Mucosa of rectum (tissue), 2 donors: ENCODE measurements around the gene HIC2.
"Not testable (repeated sequence)": the region's sequence is repeated elsewhere in the genome, so short reads cannot be mapped to it uniquely, and the experiment has no call there.

Experiments
- H3K27ac ChIP-seq, 2 donors: one replicate each; pipeline ENCODE4 v1.7.0; 2013; ENCODE audit warnings: inconsistent platforms in 2 of 2, low read depth in 2 of 2, low read length in 2 of 2
- H3K27me3 ChIP-seq, 2 donors: one replicate each; pipeline ENCODE4 v1.7.0; 2013; ENCODE audit warnings: low read length in 2 of 2; ENCODE audit not compliant: control insufficient read depth in 2 of 2, insufficient read depth in 2 of 2
- H3K36me3 ChIP-seq, 2 donors: one replicate each; pipeline ENCODE4 v1.7.0; 2013; ENCODE audit warnings: low read length in 2 of 2; ENCODE audit not compliant: control insufficient read depth in 2 of 2, insufficient read depth in 2 of 2
- H3K4me1 ChIP-seq, 2 donors: one replicate each; pipeline ENCODE4 v1.7.0; 2013; ENCODE audit warnings: low read length in 2 of 2, mild to moderate bottlenecking in 1 of 2; ENCODE audit not compliant: control insufficient read depth in 2 of 2, insufficient read depth in 2 of 2
- H3K4me3 ChIP-seq, 2 donors: one replicate each; pipeline ENCODE4 v1.7.0; 2013; ENCODE audit warnings: low read length in 2 of 2
- H3K9ac ChIP-seq, 2 donors: one replicate each; pipeline ENCODE4 v1.7.0; 2013; ENCODE audit warnings: low read length in 2 of 2, low read depth in 1 of 2, mild to moderate bottlenecking in 1 of 2
- H3K9me3 ChIP-seq, 2 donors: one replicate each; pipeline ENCODE4 v1.7.0; 2013; ENCODE audit warnings: low read length in 2 of 2; ENCODE audit not compliant: control insufficient read depth in 2 of 2
- donor health status: healthy.
- donor health status: Normal muscosa, but diverticular disease.

Gene HIC2

DNA sequence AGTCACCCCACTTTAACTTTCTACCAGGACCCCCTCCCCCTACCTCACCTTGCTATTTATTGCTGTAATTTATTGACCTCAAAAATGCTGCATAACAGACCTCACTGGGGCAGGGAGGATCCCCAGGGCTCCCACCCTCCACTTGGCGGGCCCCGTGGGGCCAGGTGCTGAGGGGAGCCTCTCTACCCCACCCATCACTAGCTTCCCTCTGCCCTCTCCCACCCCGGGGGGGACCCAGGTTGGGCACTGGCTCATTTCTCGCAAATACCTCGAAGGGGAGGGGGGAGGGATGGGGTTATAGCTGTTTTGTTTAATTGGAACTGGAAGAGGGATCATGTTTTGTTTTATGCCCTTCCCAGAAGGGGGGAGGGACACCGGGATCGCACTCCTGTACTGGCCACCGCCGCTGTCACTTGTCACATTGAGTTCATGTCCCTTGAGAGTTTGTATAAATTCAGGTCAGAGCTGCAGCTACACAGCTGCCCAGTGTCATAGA is 33.7 kb downstream of the HIC2 start:
- no peaks in the 10 kb centered on the region for H3K4me1 ChIP-seq
- peaks cover 7 to 14% of the 10 kb centered on the region in 2 donors for H3K36me3 ChIP-seq
- H3K27ac ChIP-seq, result no peak overlapping the region
- no peaks in the 10 kb centered on the region for H3K27me3 ChIP-seq
- H3K9me3 ChIP-seq, result no peaks in the 10 kb centered on the region
- H3K4me3 ChIP-seq, result no peak overlapping the region
- no peak overlapping the region for H3K9ac ChIP-seq

DNA sequence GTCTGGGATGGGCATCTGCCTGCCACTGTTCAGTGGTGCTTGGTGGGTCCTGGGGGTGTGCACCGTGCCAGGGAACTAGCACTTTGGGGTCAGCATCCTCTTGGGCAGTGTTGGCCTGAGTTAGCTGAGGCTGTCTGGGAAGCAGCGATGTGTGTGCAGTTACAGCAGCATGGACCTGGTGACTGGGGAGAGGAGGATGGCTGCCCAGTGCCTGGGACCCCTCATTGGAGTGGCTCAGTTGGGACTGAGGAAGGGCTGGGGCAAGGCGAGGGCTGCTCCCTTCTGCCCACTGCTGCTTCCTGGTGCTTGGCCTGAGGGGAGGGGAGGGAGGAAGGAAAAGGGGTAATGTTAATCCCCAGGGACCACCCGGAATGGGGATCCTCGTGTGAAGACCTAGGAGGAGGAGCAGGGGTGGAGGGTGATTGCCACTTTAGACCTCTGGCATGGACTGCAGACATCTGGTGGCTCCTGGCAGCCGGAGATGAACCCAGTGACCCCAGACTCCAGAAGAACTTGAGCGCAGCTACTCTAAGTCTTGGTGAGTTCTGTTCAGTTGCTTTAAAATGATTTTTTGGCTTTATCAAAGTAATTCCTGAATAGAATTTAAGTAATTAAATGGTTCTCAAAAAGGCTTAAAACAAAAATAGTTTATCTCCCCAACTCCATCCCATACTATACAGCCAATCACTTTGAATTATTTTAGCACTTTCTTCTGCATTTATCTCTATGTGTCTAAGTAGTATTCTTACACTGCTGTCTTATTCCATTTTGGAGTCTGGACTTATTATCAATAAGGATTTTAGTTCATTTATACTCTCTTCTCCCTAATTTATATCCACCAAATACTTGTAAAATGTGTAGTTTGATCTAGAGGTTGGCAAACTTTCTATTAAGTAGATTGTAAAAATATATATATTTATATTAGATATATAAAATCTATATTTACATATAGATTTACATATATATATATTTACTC is 34.7 kb downstream of the HIC2 start:
- Histone ChIP-seq H3K27ac (no peak overlapping the region), H3K4me3 (no peak overlapping the region), H3K36me3 (peaks cover 0 to 6% of the 10 kb centered on the region in 2 donors), H3K27me3 (no peaks in the 10 kb centered on the region), H3K9ac (no peak overlapping the region), H3K9me3 (no peaks in the 10 kb centered on the region), H3K4me1 (no peaks in the 10 kb centered on the region)

DNA sequence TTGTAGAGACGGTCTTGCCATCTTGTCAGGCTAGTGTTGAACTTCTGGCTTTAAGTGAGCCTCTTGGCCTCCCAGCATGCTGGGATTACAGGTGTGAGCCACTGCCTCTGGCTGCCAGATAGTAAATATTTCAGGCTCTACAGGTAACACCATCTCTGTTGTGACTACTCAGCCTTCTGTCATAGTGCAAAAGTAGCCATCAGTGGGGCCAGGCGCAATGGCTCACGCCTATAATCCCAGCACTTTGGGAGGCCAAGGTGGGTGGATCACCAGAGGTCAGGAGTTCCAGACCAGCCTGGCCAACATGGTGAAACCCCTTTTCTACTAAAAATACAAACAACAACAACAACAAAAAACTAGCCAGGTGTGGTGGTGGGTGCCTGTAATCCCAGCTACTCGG is 35.5 kb downstream of the HIC2 start:
- not testable (repeated sequence) for H3K27me3 ChIP-seq, H3K36me3 ChIP-seq, H3K9me3 ChIP-seq, H3K4me3 ChIP-seq, H3K4me1 ChIP-seq, H3K27ac ChIP-seq, H3K9ac ChIP-seq

DNA sequence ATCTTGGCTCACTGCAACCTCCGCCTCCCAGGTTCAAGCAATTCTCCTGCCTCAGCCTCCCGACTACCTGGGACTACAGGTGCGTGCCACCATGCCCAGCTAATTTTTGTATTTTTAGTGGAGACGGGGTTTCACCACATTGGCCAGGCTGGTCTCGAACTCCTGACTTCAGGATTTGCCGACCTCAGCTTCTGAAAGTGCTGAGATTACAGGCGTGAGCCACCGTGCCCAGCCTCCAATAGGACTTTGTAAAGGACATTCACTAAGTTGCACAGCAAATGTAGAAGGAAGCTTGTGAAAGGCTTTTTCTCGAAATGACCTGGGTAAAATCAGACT is 37.8 kb downstream of the HIC2 start:
- H3K4me1 ChIP-seq, H3K27ac ChIP-seq, H3K36me3 ChIP-seq, H3K9ac ChIP-seq, H3K9me3 ChIP-seq, H3K27me3 ChIP-seq, H3K4me3 ChIP-seq: not testable (repeated sequence)

DNA sequence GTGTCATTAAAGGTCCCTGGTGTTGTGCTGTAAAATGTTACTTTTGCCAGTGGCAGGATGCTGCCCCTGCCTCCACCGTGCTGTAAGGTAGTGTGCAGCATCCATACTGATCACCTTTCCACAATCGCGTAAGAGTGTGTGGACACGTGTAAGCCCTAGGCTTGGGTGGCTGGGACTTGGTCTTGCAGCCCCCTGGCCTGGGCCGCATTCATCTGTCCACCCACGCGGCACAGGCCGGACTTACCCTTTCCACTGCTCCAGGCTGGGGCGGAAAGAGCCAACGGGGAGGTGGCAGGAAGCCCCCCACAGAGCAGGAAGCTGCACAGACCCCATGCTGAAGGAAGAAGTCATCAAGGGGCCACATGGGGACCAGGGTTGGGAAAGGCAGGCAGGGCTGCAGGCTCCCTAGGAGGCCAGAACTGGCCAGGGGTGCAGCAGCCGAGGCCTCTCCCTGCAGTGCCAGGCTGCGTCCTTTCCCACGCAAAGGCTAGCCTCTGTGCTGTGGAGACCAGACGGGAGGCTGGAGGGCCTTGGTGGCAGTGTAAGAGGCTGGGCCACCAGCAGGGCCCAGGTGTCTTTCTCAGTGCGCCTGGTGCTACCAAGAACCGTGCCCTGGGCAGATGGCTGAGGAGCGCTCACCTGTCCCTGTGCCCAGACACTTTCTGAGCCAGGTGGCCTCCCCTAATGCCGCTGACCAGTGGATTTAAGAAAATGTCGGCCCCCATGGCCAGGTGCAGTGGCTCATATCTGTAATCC is 38.3 kb downstream of the HIC2 start:
- H3K36me3 ChIP-seq, result no peaks in the 10 kb centered on the region
- no peak overlapping the region for H3K9ac ChIP-seq
- H3K27ac ChIP-seq, result no peak overlapping the region
- H3K27me3 ChIP-seq, result no peaks in the 10 kb centered on the region
- H3K4me3 ChIP-seq, result no peak overlapping the region
- H3K9me3 ChIP-seq, result no peaks in the 10 kb centered on the region
- no peaks in the 10 kb centered on the region for H3K4me1 ChIP-seq

DNA sequence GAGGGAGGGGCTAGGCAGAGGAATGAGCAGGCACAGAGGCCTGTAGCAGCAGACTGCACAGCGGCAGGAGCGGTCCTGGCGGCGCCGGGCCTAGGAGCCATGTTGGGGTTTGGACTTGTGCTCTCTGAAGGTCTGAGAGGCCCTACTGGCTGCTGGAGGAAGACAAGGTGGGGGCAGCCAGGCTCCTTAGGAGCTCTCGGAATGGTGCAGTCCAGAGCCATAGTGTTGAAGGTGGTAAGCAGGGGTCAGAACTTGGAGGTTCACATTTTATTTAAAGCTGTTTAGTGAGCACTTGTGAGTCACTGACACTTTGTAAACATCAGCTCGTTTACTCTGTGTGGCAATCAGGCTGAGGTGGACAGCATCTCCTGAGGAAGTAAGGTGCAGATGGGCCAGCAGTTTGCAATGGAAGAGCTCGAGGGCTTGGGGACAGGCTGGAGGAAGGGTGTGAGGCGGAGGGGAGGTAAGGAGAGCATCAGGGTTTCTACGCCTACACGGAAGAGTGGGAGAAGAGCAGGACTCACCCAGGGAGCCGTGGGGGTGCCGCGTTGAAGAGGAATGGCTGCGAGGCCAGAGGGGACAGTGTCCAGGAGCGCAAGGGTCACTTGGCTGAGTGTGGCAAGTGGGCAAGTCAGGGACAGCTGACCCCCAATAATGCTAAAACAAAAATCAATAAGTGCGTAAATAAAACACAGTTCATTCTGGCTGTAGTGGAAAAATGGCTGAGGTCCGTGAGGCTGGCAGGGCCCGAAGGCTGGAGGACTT is 40.0 kb downstream of the HIC2 start:
- Histone ChIP-seq H3K4me3 (no peak overlapping the region), H3K27ac (no peak overlapping the region), H3K9ac (no peak overlapping the region), H3K9me3 (no peaks in the 10 kb centered on the region), H3K27me3 (no peaks in the 10 kb centered on the region), H3K4me1 (no peaks in the 10 kb centered on the region), H3K36me3 (no peaks in the 10 kb centered on the region)

DNA sequence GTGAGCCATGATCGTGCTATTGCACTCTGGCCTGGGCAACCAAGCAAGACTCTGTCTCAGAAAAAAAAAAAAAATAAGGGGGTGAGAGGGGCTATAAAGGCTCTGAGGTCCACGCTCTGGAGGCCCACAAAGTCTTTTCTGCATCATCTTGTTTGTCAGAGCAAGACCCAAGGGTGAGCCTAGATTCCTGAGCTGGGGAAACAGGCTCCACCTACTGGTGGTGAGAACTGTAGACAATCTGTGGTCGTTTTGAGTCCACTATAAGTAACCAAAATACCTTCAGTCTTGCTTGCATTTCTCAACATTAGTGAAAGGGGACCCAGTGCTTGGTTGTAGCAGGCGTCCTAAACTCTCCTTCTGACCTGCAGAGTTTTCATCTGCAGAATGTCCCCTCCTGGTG is 45.5 kb downstream of the HIC2 start:
- H3K9ac ChIP-seq, H3K4me3 ChIP-seq, H3K36me3 ChIP-seq, H3K27ac ChIP-seq, H3K27me3 ChIP-seq, H3K4me1 ChIP-seq, H3K9me3 ChIP-seq: not testable (repeated sequence)

DNA sequence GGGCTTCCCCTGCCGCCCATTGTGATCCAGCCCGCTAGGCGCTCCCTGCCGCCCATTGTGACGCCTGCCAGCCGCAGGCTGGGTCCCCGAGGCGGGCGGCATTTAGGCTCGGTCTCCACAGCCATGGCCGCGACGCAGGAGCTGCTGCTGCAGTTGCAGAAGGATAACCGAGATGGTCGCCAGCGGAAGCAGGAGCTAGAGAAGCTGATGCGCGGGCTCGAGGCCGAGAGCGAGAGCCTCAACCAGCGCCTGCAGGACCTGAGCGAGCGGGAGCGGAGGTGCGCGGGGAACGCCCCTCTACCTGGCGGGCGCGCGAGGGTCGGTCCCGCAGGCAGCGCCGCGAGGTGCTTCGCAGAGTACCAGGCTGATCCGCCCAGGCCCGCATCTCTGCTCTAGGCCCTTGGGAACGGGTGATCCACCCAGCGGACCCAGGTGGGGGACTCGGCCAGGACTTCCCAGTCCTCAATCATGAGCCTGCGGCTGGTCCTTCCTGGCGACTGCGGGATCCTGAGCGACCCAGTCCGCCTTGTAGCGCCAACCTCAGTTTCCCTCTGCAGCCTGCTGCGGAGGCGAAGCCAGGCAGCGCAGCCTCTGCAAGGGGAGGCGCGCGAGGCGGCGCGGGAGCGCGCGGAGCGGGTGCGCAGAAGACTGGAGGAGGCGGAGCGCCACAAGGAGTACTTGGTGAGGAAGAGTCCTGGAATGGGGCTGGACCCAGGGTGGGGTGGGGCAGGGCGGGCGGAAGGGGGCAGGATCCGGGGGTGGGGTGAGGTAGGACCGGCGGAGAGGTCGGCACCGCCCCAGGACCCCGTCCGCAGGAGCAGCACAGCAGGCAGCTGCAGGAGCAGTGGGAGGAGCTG is 50.4 kb downstream of the HIC2 start, which contains the start of gene TMEM191C:
TMEM191C (plus strand) TSS at position 51 of the 857 bp plus-strand sequence; CDS start at position 124, 73 bp downstream.
- not testable (repeated sequence) for H3K36me3 ChIP-seq, H3K9me3 ChIP-seq
- H3K27ac ChIP-seq, result peak within 1 kb of the TSS; percentile 58 to 80

DNA sequence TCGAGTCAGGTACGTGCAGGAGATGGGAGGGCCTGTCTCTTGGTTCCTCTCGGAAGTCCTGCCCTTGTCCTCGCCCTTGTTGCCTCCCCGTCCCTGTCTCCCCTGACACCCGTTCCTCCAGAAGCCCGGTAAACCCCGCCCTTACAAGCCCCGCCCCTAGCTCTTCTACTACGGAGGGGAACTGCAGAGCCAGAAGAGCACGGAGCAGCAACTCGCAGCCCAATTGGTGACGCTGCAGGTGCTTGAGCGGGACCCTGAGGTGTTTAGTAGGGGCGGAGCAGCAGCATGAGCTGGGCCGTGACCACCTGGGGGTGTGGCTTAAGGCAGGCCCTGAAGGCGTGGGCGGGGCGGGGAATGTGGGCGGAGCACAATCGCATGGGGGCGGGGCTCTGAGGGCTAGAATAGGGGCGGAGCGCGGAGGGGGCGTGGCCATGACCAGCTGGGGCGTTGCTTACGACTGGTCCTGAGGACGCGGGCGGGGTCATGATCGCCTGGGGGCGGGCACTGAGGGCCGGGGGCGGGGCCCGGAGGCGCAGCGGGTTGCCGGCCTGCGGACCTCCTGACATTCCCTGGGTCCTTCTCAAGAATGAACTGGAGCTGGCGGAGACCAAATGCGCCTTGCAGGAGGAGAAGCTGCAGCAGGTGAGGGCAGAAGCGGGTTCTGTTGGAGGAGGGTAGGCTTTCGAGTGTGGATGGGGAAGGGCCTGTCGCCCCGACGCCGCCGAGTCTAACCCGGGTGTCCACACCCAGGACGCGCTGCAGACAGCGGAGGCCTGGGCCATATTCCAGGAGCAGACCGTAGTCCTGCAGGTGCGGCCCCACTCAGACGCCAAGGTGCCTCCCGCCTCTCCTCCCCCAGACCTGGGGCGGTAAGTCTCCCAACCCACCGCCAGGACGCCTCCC is 51.3 kb downstream of the HIC2 start:
- not testable (repeated sequence) for H3K9me3 ChIP-seq, H3K36me3 ChIP-seq, H3K4me1 ChIP-seq, H3K9ac ChIP-seq, H3K27me3 ChIP-seq
- Histone ChIP-seq H3K4me3 (peak overlapping the region; percentile 50 to 52), H3K27ac (peak overlapping the region; percentile 58 to 80)

More for the DNA sequence above, 50.4 kb downstream of the HIC2 start, which contains the start of gene TMEM191C:
- not testable (repeated sequence) for H3K27me3 ChIP-seq, H3K4me1 ChIP-seq, H3K9ac ChIP-seq
- peak within 1 kb of the TSS; percentile 50 to 52 for H3K4me3 ChIP-seq
